Spinal cord (tissue), 10 donors: Measurements from ENCODE around the gene KLHL29. TPM values are rescaled to one million over a fixed set of nuclear protein-coding genes. Genes with fewer than 3 reads are reported as not detected.

Source experiments
- DNase-seq, 6 donors: peaks; one replicate each; pipeline versions ENCODE4 v3.0.0 to v3.0.0-alpha.2; 2013 to 2015; ENCODE audit warnings: low spot score in 6 of 6, low read depth in 4 of 6
- H3K27ac ChIP-seq: one replicate; pipeline ENCODE4 v1.5.1; 2013; ENCODE audit warnings: low read depth, low read length, control low read depth
- H3K27me3 ChIP-seq: one replicate; pipeline ENCODE4 v1.6.1; 2013; ENCODE audit warnings: low read length; ENCODE audit not compliant: control insufficient read depth, insufficient read depth
- H3K36me3 ChIP-seq: one replicate; pipeline ENCODE4 v1.6.1; 2013; ENCODE audit warnings: low read length; ENCODE audit not compliant: control insufficient read depth, insufficient read depth
- H3K4me1 ChIP-seq: one replicate; pipeline ENCODE4 v1.6.1; 2013; ENCODE audit warnings: low read length; ENCODE audit not compliant: control insufficient read depth, insufficient read depth
- H3K4me3 ChIP-seq: one replicate; pipeline ENCODE4 v1.5.1; 2013; ENCODE audit warnings: low read depth, low read length, control low read depth
- H3K9me3 ChIP-seq: one replicate; pipeline ENCODE4 v1.6.1; 2013; ENCODE audit warnings: low read length; ENCODE audit not compliant: control insufficient read depth, insufficient read depth
- WGBS: methylation state at CpG from one replicate; pipeline ENCODE4 v1.1.5; 2013; ENCODE audit warnings: missing lambda C conversion rate; ENCODE audit not compliant: insufficient coverage; 5-methylcytosine and 5-hydroxymethylcytosine counted together
- polyA plus RNA-seq, 2 donors: library from polyadenylated mRNA; unstranded; fragments of 120-200 nt; gene quantifications; one replicate each; pipeline ENCODE4 v1.2.1, GENCODE V29; 2013; ENCODE audit not compliant: insufficient read length in 2 of 2
- total RNA-seq, 2 donors: library from RNA; depleted of rRNA in 1 of 2; stranded (reverse); fragments of 120-200 nt in 1 of 2; fragments of >200 nt in 1 of 2; gene quantifications; one replicate each; pipeline versions ENCODE4 v1.2.3 to v1.2.4, GENCODE V29; 2013 to 2014
- donor health status: healthy.

Gene KLHL29
- total and polyA plus RNA-seq, 4 donors = 8.7 to 19.4 (median 14.0) TPM

DNA sequence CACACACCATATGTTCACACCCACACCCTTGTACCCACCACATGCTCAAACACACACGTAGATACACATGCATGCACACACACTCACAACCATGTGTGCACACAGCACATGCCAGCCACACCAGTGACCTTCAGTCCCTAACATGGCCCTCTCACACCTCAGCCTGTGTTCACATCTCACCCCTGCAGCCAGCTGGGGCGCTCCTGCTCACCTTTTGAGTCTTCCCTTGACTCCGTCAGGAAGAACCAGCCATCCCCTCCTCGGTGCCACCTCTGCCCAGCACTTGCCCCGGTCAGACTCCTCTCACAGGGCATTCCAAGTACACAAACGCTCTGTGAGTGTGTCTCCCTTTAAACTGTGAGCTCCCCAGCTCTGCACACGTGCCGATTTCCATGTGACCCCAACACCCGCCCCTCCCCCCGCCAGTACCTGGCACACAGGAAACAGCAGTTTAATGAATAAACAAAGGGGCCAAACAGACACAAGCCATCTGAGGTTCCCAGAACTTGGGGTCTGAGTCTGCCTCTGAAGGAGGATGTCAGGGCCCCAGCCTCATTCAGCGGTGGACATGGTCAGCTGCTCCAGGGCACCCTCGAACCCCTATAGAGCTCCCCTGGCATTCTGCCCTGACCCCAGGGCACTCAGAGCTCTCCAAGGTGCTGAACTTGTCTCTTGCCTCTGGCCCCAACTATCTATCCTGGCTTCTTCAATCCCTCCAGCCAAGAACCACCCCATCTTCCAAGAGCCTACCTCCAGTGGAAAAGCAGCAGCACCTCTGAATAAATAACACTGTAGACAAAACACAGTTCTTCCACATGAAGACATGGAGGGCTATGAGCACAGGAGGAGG is 289.1 kb downstream of the KLHL29 start:
- Histone ChIP-seq H3K4me1 (peaks cover 29% of the 10 kb centered on the region), H3K9me3 (no peaks in the 10 kb centered on the region), H3K27me3 (no peaks in the 10 kb centered on the region), H3K27ac (no peak overlapping the region), H3K4me3 (no peak overlapping the region), H3K36me3 (peaks cover 24% of the 10 kb centered on the region)
- WGBS = 75% methylated on average over 12 of the region's 12 CpGs
- no peak for DNase-seq

DNA sequence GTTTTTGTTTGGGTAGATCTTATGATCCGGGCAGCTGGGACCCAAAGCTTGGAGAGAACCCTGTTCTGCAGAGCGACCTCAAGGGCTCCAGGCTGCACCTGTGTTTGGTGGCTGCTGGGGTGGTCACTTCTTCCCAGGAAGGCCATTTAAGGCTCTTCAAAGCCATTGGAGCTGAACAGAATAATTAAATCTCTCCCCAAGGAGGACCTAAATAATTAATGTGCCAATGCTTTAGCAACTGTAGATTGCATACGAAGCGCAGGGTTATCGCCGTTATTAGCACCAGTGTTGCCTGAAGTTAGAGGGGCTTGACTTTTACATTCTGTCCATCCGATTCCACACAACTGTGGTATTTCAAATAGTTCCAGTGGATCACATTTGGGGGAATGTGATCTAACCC is 290.5 kb downstream of the KLHL29 start:
- Histone ChIP-seq H3K36me3 (peaks cover 18% of the 10 kb centered on the region), H3K27me3 (no peaks in the 10 kb centered on the region), H3K27ac (no peak overlapping the region), H3K9me3 (no peaks in the 10 kb centered on the region), H3K4me1 (peaks cover 15% of the 10 kb centered on the region), H3K4me3 (no peak overlapping the region)
- WGBS = 86% methylated on average over 2 of the region's 7 CpGs
- DNase-seq = peak in 1 of 6 donors; percentile 61

DNA sequence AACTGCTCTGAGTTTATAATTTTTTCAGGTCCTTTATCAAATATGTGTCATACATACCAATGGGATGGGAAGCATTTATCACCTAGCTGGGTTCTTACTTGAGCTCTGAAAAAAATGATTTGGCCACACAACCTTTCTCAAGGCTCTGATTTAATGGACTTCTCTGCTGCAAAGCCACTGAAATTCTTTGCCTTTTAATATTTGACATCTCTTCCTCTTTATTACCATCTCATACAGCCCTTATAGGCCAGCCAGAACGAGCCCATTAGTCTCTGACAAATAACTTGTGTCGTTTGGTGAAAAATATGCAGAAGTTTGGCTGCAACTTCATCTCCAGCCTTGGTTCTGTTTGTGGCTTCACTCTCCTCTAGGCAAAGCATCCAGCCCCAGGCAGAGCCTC is 292.9 kb downstream of the KLHL29 start:
- WGBS = 80% methylated on average over 1 of the region's 2 CpGs
- H3K27ac ChIP-seq = no peak overlapping the region
- no peak overlapping the region for H3K4me3 ChIP-seq
- DNase-seq = no peak
- no peaks in the 10 kb centered on the region for H3K27me3 ChIP-seq
- no peaks in the 10 kb centered on the region for H3K9me3 ChIP-seq
- peaks cover 14% of the 10 kb centered on the region for H3K4me1 ChIP-seq
- H3K36me3 ChIP-seq = peaks cover 12% of the 10 kb centered on the region

DNA sequence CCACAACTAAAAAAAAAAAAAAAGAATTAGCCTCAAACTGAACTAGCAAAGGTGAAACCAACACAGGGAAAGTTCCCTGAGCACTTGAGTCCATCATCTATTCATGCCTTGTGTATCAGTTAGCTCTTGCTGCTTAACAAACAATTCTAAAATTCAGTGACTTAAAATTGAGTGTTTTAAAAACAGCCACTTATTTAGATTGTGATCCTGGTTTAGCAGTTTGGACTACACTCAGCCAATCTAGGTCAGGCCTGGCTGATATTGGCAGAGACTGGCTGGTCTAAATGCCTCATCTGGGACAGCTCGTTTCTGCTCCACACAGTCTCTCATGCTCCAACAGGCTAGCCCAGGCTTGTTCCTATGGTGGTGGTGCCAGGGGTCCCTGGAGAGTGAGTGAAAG is 294.1 kb downstream of the KLHL29 start:
- Histone ChIP-seq H3K4me3 (no peak overlapping the region), H3K36me3 (peaks cover 19% of the 10 kb centered on the region), H3K4me1 (peaks cover 14% of the 10 kb centered on the region), H3K27me3 (no peaks in the 10 kb centered on the region), H3K27ac (no peak overlapping the region), H3K9me3 (no peaks in the 10 kb centered on the region)
- no CpG with 5 or more reads among the region's 1 CpG for WGBS
- DNase-seq = no peak

DNA sequence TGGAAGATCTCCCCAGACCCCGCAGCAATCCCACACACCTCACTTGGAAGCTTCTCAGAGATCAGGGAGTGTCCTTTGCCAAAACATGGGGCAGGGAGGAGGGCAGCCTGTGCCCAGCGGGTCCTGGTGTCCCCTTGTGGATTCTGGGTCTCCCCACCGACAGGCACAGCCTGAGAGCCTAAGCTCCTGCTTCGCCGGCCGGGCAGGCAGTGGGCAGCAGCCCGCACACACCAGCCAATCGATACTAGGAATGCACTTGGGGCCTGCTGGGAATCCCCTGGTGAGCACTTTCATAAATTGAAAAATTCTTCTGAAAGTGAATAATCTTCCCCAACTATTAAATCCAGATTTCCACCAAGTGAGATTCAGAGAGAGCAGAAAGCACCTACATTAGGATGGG is 296.0 kb downstream of the KLHL29 start:
- Histone ChIP-seq H3K4me3 (no peak overlapping the region), H3K9me3 (no peaks in the 10 kb centered on the region), H3K27ac (no peak overlapping the region), H3K4me1 (peaks cover 23% of the 10 kb centered on the region), H3K36me3 (peaks cover 27% of the 10 kb centered on the region), H3K27me3 (no peaks in the 10 kb centered on the region)
- DNase-seq = no peak
- WGBS = 90% methylated on average over 7 of the region's 8 CpGs

DNA sequence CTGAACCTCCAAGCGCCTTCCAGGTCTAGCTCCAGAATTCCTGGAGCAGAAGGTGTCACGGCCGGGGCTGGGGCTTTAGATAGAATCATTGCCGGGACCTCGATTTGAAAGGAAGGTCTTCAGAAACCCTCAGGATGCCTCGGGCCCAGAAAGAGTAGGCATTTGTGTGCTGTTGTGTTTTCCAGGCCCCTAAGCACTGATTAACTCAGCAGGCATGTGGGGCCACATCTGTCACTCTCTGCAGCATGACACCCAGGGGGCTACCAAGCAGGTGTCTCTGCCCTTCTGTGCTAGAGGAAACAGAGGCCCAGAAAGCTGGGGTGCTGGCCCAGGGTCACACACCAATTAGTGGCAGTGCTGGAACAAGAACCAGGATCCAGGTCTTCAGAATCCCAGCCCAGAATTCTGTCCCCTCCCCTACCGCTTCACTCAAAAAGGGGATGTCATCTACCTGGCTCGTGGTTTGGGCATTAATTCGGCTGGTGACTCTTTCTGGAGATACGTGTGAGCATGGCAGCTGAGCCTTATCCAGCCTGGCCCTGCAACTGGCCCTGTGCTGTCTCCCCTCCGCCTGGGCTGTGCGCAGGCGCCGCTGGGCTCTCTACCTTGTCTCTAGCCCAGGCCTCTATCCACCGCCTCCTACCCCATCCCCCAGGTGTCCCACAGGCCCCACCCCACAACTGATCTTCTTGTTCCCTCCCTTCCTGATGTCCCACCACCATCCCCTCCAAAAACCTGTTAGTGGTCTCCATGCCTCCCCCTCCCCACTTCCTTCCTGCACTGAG is 296.6 kb downstream of the KLHL29 start:
- WGBS = 86% methylated on average over 15 of the region's 15 CpGs
- H3K4me1 ChIP-seq = peaks cover 23% of the 10 kb centered on the region
- H3K4me3 ChIP-seq = no peak overlapping the region
- H3K27ac ChIP-seq = no peak overlapping the region
- DNase-seq = peak in 1 of 6 donors; percentile 27
- H3K27me3 ChIP-seq = no peaks in the 10 kb centered on the region
- no peaks in the 10 kb centered on the region for H3K9me3 ChIP-seq
- H3K36me3 ChIP-seq = peaks cover 33% of the 10 kb centered on the region

DNA sequence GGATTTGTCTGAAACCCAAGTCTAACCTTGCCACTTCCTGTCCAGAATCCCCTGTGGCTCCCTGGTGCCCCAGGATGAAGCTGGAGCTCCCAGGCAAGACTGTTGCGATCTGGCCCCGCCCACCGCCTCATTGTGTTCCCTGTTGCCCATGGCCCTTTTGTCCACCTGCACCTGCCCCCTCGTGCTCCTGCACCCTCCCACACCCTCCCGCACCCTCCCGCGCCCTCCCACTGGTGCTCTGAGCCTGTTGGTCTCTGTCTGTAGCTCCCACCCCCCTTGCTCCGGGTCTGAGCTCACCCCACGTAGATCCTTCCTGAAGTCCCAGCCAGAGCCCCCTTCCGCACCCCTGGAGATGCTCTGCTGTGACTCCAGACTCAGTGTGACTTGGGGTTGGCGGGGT is 297.5 kb downstream of the KLHL29 start:
- Histone ChIP-seq H3K4me3 (no peak overlapping the region), H3K36me3 (peaks cover 43% of the 10 kb centered on the region), H3K27ac (no peak overlapping the region), H3K27me3 (no peaks in the 10 kb centered on the region), H3K9me3 (no peaks in the 10 kb centered on the region), H3K4me1 (peaks cover 23% of the 10 kb centered on the region)
- WGBS = 95% methylated on average over 11 of the region's 11 CpGs
- no peak for DNase-seq

DNA sequence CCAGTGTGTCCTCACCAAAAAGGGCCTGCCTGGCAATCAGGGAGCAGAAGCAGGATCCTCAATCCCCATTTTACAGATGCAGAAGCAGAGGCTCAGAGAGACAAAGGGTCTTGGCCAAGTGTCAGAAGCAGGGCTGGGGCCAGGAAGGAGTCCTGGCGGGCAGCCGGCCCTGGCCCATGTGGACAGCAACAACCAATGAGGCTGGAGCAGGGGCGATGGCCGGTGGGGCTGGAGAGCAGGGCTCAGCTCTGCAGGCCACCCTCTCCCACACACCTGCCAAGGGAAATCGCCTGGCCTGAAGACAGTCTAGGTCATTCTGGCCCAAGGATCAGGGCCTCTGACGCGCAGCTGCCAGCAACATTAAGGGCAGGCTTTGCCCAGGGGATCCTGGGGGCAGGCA is 298.0 kb downstream of the KLHL29 start:
- Histone ChIP-seq H3K36me3 (peaks cover 48% of the 10 kb centered on the region), H3K4me1 (peaks cover 23% of the 10 kb centered on the region), H3K9me3 (no peaks in the 10 kb centered on the region), H3K4me3 (no peak overlapping the region), H3K27me3 (no peaks in the 10 kb centered on the region), H3K27ac (no peak overlapping the region)
- WGBS = 90% methylated on average over 6 of the region's 7 CpGs
- DNase-seq = no peak

DNA sequence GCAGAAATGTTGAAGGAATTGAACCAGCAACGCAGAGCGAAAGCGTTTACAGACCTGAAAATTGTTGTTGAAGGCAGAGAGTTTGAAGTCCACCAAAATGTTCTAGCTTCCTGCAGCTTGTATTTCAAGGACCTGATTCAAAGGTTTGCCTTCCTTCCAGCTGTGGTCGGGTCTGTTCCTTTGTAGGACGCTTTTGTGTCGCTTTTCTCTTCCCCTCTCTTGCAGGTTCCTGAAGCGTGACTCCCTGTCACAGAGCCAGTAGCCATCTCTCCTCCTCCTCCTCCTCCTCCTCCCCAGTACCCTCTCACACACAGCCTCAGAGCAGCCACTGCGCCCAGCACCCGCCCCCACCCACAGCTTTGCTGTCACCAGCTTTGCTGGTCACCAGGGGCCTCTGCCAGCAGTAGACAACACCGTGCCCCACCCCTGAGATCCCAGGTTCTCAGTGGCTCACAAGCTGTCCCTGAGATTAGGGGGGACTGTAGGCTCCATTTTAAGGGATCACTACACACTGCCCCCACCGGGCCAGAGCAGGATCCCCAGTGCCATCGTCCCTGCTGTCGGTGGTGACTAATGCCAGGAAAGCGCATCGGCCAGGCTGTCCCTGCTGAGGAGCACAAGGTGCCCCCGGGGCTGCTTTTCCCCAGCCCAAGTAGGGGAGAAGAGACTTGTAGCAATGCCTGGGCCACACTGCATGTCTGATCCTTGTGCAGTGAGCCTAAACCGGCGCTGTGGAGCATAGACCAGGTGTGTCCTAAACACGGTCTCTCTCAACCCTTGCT is 299.6 kb downstream of the KLHL29 start:
- H3K27me3 ChIP-seq = no peaks in the 10 kb centered on the region
- H3K9me3 ChIP-seq = no peaks in the 10 kb centered on the region
- no peak overlapping the region for H3K27ac ChIP-seq
- H3K4me1 ChIP-seq = peaks cover 23% of the 10 kb centered on the region
- WGBS = 44% methylated on average over 19 of the region's 19 CpGs
- DNase-seq = no peak
- H3K36me3 ChIP-seq = peaks cover 62% of the 10 kb centered on the region
- H3K4me3 ChIP-seq = no peak overlapping the region
